K562 (cell line): Measurements from ENCODE around the gene MND1. TPM values are rescaled to one million over a fixed set of nuclear protein-coding genes. Genes with fewer than 3 reads are reported as not detected.

Experiments used
- C11orf30 ChIP-seq: fragments of 450-650 bp; IDR thresholded peaks from 2 replicates; pipeline ENCODE4 v1.6.1; 2016; ENCODE audit warnings: low read depth, mild to moderate bottlenecking
- CREB1 ChIP-seq, 2 experiments: sonication (generic) in 1 of 2; formaldehyde crosslinking in 1 of 2; IDR thresholded peaks; 2 replicates each; pipeline versions ENCODE4 v1.6.1 to v1.8.0; 2012 to 2022; ENCODE audit warnings: inconsistent platforms in 1 of 2, mild to moderate bottlenecking in 1 of 2, missing genetic modification reagents in 1 of 2, moderate library complexity in 1 of 2
- DACH1 ChIP-seq: fragments of 450-650 bp; IDR thresholded peaks from 2 replicates; pipeline ENCODE4 v1.6.1; 2018; ENCODE audit not compliant: partially characterized antibody
- EHMT2 ChIP-seq: fragments of 450-650 bp; IDR thresholded peaks from 2 replicates; pipeline ENCODE4 v1.6.1; 2018; ENCODE audit warnings: antibody characterized with exemption
- FOXJ2 ChIP-seq: fragments of 200-800 bp; sonication (Bioruptor generic); IDR thresholded peaks from 2 replicates; pipeline ENCODE4 v1.6.1; 2016; ENCODE audit warnings: missing genetic modification characterization, missing compliant biosample characterization
- FOXM1 ChIP-seq, 2 experiments: fragments of 450-650 bp in 1 of 2; sonication (generic) in 1 of 2; formaldehyde crosslinking in 1 of 2; IDR thresholded peaks; 2 replicates each; pipeline versions ENCODE4 v1.6.1 to v1.9.0; 2017 to 2022; ENCODE audit warnings: low read depth in 2 of 2, mild to moderate bottlenecking in 2 of 2, missing genetic modification reagents in 1 of 2, moderate library complexity in 1 of 2
- HCFC1 ChIP-seq: IDR thresholded peaks from 2 replicates; pipeline ENCODE4 v1.6.1; 2012; ENCODE audit warnings: low read depth, low read length, improper control_type of control experiment
- JUN ChIP-seq, 2 experiments: sonication (generic) in 1 of 2; formaldehyde crosslinking in 1 of 2; IDR thresholded peaks; 2 replicates each; pipeline versions ENCODE4 v1.6.1 to v1.8.0; 2012 to 2022; ENCODE audit warnings: borderline replicate concordance in 2 of 2, mild to moderate bottlenecking in 2 of 2, improper control_type of control experiment in 1 of 2, low read depth in 1 of 2, low read length in 1 of 2, missing genetic modification reagents in 1 of 2
- JUND ChIP-seq, 2 experiments: IDR thresholded peaks; 2 replicates in 1 of 2; 3 replicates in 1 of 2; pipeline ENCODE4 v1.6.1; 2011; ENCODE audit warnings: borderline replicate concordance in 2 of 2, low read depth in 2 of 2, low read length in 2 of 2, improper control_type of control experiment in 1 of 2, missing biosample characterization in 1 of 2, missing genetic modification characterization in 1 of 2, missing genetic modification reagents in 1 of 2
- L3MBTL2 ChIP-seq: fragments of 450-650 bp; IDR thresholded peaks from 2 replicates; pipeline ENCODE4 v1.6.1; 2016; ENCODE audit warnings: mild to moderate bottlenecking, moderate library complexity
- MEIS2 ChIP-seq: fragments of 450-650 bp; IDR thresholded peaks from 2 replicates; pipeline ENCODE4 v1.6.1; 2014; ENCODE audit warnings: mild to moderate bottlenecking; ENCODE audit not compliant: partially characterized antibody
- MTA2 ChIP-seq: fragments of 450-650 bp; IDR thresholded peaks from 2 replicates; pipeline ENCODE4 v1.6.1; 2016; ENCODE audit warnings: low read depth
- NCOA2 ChIP-seq, 2 experiments: fragments of 450-650 bp; IDR thresholded peaks; 2 replicates each; pipeline ENCODE4 v1.6.1; 2018; ENCODE audit warnings: mild to moderate bottlenecking in 2 of 2, moderate library complexity in 1 of 2; ENCODE audit not compliant: partially characterized antibody in 2 of 2
- NR4A1 ChIP-seq, 2 experiments: fragments of 250-450 bp in 1 of 2; fragments of 450-650 bp in 1 of 2; sonication (Bioruptor Pico) in 1 of 2; IDR thresholded peaks; 2 replicates each; pipeline versions ENCODE4 v1.4.0 to v1.6.1; 2016 to 2020; ENCODE audit warnings: mild to moderate bottlenecking in 2 of 2, missing compliant biosample characterization in 1 of 2, missing genetic modification characterization in 1 of 2, moderate library complexity in 1 of 2
- SMARCA4 ChIP-seq: fragments of 450-650 bp; IDR thresholded peaks from 2 replicates; pipeline ENCODE4 v1.6.1; 2016
- TAF9B ChIP-seq: fragments of 450-650 bp; IDR thresholded peaks from 2 replicates; pipeline ENCODE4 v1.6.1; 2018; ENCODE audit warnings: mild to moderate bottlenecking; ENCODE audit not compliant: partially characterized antibody
- ZNF644 ChIP-seq: fragments of 200-800 bp; sonication (Bioruptor generic); IDR thresholded peaks from 2 replicates; pipeline ENCODE4 v1.6.1; 2016; ENCODE audit warnings: low read depth, missing genetic modification characterization, missing compliant biosample characterization
- polyA plus RNA-seq, 8 experiments: library from polyadenylated mRNA; depleted of rRNA in 4 of 8; stranded (reverse) in 5 of 8; unstranded in 3 of 8; fragments of >200 nt; fragmentation: Nextera tagmentation in 2 of 8; fragmentation: Illumina TruSeq in 1 of 8; extraction: Ambion mirVana in 2 of 8; extraction: Trizol in 1 of 8; gene quantifications; 2 replicates each; pipeline versions ENCODE4 v1.2.1 to v1.2.3, GENCODE V29; 2011 to 2014; ENCODE audit warnings: inconsistent platforms in 1 of 8, missing spikeins in 1 of 8
- total RNA-seq, 7 experiments: library from RNA; depleted of rRNA in 6 of 7; stranded (reverse); fragments of >200 nt in 6 of 7; fragmentation: Illumina TruSeq in 2 of 7; extraction: Trizol in 2 of 7; gene quantifications; 2 replicates each; pipeline versions ENCODE4 v1.2.1 to v1.2.3, GENCODE V29; 2011 to 2021; ENCODE audit warnings: low replicate concordance in 1 of 7
- TF ChIP-seq, protein P1 (sequence below): IDR thresholded peaks from 2 replicates; pipeline ENCODE4 v1.6.1; 2012; ENCODE audit warnings: low read depth, low read length, improper control_type of control experiment, borderline replicate concordance
- TF ChIP-seq, protein P2 (sequence below), 2 experiments: fragments of 150-350 bp in 1 of 2; IDR thresholded peaks; 2 replicates each; pipeline ENCODE4 v1.6.1; 2012 to 2016; ENCODE audit warnings: low read depth in 2 of 2, low read length in 2 of 2, mild to moderate bottlenecking in 1 of 2, moderate library complexity in 1 of 2

Gene MND1
- total and polyA plus RNA-seq, 9 of the 15 experiments (the other 6 are each of a cell fraction or from before 2014, with no cell fraction given) = 35.3 to 94.1 (median 59.9) TPM

DNA sequence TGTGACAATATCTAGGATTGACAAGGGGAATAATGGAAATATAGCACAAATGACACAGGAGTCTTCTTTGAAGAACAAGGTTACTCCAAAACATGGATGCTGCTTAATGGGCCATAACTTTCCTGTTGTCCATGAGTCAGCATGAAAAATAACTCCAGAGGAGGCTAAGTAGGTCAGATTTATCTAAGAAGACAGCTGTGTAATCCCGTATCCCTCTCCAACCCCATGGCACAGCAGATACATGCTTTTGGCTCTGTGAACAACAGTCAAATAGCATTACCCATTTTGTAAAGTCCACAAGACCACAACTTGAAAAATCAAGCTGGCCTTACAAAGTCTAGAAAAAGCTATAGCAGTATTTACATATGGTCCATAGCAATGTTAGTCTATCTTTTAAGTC, 119.6 kb downstream of the MND1 start (continued):
- 0 out of 2 replicates have a peak, but pooled peaks have one; percentile 37 for TF ChIP-seq JUN (IDR thresholded peaks at IDR 0.05; ENCODE audit: borderline replicate concordance, low read depth, low read length)
- TF ChIP-seq JUN (CRISPR knock-in tag; IDR thresholded peaks at IDR 0.05; ENCODE audit: borderline replicate concordance) = no peak
- TF ChIP-seq, protein P1, sequence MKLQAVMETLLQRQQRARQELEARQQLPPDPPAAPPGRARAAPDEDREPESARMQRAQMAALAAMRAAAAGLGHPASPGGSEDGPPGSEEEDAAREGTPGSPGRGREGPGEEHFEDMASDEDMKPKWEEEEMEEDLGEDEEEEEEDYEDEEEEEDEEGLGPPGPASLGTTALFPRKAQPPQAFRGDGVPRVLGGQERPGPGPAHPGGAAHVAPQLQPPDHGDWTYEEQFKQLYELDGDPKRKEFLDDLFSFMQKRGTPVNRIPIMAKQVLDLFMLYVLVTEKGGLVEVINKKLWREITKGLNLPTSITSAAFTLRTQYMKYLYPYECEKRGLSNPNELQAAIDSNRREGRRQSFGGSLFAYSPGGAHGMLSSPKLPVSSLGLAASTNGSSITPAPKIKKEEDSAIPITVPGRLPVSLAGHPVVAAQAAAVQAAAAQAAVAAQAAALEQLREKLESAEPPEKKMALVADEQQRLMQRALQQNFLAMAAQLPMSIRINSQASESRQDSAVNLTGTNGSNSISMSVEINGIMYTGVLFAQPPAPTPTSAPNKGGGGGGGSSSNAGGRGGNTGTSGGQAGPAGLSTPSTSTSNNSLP = 0 out of 2 replicates have a peak, but pooled peaks have one; percentile 61
- TF ChIP-seq TAF9B = peak; percentile 71
- TF ChIP-seq NR4A1 (CRISPR knock-in tag; IDR thresholded peaks at IDR 0.05) = no peak
- peak; percentile 22; the same call in 1 of the 2 replicates for TF ChIP-seq NR4A1 (tag; IDR thresholded peaks at IDR 0.05)
- TF ChIP-seq MTA2 = peak; percentile 85
- TF ChIP-seq HCFC1 = no peak
- TF ChIP-seq NCOA2 (IDR thresholded peaks at IDR 0.05; ENCODE audit: partially characterized antibody in 2 of 2) = peak in 1 of 2 experiments; percentile 70
- TF ChIP-seq L3MBTL2 = peak; percentile 41; the same call in 1 of the 2 replicates
- peak; percentile 37; the same call in 1 of the 2 replicates for TF ChIP-seq CREB1 (IDR thresholded peaks at IDR 0.05)
- TF ChIP-seq CREB1 (CRISPR knock-in tag; IDR thresholded peaks at IDR 0.05) = no peak
- peak; percentile 95 for TF ChIP-seq SMARCA4
- TF ChIP-seq FOXJ2 = 0 out of 2 replicates have a peak, but pooled peaks have one; percentile 53
- peak; percentile 90 for TF ChIP-seq DACH1
- peak; percentile 98 for TF ChIP-seq C11orf30
- TF ChIP-seq, protein P2, sequence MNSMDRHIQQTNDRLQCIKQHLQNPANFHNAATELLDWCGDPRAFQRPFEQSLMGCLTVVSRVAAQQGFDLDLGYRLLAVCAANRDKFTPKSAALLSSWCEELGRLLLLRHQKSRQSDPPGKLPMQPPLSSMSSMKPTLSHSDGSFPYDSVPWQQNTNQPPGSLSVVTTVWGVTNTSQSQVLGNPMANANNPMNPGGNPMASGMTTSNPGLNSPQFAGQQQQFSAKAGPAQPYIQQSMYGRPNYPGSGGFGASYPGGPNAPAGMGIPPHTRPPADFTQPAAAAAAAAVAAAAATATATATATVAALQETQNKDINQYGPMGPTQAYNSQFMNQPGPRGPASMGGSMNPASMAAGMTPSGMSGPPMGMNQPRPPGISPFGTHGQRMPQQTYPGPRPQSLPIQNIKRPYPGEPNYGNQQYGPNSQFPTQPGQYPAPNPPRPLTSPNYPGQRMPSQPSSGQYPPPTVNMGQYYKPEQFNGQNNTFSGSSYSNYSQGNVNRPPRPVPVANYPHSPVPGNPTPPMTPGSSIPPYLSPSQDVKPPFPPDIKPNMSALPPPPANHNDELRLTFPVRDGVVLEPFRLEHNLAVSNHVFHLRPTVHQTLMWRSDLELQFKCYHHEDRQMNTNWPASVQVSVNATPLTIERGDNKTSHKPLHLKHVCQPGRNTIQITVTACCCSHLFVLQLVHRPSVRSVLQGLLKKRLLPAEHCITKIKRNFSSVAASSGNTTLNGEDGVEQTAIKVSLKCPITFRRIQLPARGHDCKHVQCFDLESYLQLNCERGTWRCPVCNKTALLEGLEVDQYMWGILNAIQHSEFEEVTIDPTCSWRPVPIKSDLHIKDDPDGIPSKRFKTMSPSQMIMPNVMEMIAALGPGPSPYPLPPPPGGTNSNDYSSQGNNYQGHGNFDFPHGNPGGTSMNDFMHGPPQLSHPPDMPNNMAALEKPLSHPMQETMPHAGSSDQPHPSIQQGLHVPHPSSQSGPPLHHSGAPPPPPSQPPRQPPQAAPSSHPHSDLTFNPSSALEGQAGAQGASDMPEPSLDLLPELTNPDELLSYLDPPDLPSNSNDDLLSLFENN (IDR thresholded peaks at IDR 0.05; ENCODE audit: low read depth in 2 of 2, low read length in 2 of 2) = peak in 1 of 2 experiments; percentile 89; a peak in 2 of 4 replicates
- peak; percentile 71; the same call in 1 of the 2 replicates for TF ChIP-seq JUND (IDR thresholded peaks at IDR 0.05; ENCODE audit: borderline replicate concordance, low read depth, low read length)
- TF ChIP-seq JUND (tag; IDR thresholded peaks at IDR 0.05; ENCODE audit: borderline replicate concordance, low read depth, low read length) = peak; percentile 73; the same call in 1 of the 3 replicates
- no peak for TF ChIP-seq ZNF644 (tag)
- TF ChIP-seq EHMT2 = peak; percentile 54; the same call in 1 of the 2 replicates
- TF ChIP-seq FOXM1 (IDR thresholded peaks at IDR 0.05; ENCODE audit: low read depth) = peak; percentile 75
- TF ChIP-seq FOXM1 (CRISPR knock-in tag; IDR thresholded peaks at IDR 0.05; ENCODE audit: low read depth) = no peak
- TF ChIP-seq MEIS2 = peak; percentile 55
